ENCODE data around the gene DYNC1LI1.

DYNC1LI1 gene

DNA sequence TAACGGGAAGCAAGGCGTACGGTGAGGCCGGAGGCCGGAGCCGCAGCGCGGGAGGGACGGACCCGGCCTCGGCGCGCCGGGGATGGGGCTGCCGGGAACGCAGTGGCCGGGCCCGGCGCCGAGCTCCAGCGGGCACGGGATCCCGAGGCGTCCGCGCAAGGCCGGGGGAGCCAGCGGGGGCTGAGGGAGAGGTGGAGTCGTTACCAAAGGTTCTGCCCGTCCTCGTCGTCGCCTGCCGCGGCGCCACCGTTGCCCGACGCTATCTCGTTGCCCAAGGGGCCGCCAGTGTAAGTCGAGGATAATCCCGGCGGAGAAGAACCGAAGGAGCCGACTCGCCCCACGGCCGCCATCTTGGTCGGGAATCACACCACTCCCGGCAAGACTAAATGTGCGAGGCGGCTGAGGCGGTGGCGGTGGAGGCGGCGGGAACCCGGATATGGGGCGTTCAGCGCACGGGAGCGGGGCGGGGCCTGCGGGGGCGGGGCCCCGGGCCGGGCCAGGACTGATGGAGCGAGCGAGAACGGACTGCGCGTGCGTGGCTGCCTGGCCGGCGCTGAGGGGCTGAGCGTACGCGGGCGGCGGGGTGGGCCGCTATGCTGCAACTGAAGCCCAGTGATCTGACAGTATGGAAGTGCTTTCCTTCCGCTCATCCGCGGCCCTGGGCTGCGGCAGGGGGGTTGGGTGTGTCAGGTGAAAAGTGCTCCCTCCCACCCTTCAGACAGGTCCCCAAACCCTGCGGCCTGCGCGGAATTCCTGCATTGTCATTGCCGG lies at the start of gene DYNC1LI1:
Gene DYNC1LI1 (minus strand): TSS at position 438 of the 771 bp plus-strand sequence. CDS start 88 bp downstream, at position 350.
- peak; percentile 93 for DNase-seq (ENCODE audit: low spot score)

DNA sequence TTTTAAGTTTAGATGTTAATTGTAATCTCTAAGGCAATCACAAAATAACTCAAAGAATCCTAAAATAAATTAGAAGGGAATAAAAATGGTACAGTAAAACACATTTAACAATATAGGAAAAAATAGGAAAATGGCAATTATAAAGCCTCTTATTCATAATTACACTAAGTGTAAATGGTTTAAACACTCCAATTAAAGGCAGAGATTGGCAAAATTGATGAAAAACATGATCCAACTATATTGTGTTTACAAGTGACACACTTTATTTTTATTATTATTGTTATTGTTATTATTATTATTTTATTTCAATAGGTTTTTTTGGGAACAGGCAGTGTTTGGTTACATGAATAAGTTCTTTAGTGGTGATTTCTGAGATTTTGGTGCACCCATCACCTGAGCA lies 48.7 kb upstream of the DYNC1LI1 start:
- DNase-seq (ENCODE audit: low spot score) = no peak

DNA sequence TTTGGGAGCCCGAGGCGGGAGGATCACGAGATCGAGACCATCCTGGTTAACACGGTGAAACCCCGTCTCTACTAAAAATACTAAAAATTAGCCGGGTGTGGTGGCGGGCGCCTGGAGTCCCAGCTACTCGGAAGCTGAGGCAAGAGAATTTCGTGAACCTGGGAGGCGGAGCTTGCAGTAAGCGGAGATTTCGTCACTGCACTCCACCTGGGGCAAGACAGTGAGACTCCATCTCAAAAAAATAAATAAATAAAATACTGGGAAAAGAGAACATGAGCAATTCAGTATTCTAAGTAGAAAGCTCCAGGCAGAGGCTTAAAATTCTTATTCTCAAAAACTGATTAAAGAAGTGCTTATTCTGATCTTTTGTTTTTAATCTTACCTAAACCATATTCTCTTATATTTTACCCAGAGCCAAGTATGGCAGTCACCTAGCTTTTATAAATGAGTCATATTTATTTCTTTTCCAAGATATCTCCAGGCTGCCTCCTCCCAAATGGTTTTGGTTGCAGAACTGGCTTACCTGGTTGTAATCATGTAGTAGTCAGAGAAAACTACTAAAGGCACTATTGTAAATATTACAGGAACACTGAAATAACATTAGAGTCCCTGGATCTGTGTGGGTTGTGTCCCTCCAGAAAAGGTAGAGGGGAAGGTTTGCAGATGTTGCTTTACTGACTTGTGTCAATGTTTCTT lies 45.8 kb upstream of the DYNC1LI1 start:
- DNase-seq (ENCODE audit: low spot score) = no peak

DNA sequence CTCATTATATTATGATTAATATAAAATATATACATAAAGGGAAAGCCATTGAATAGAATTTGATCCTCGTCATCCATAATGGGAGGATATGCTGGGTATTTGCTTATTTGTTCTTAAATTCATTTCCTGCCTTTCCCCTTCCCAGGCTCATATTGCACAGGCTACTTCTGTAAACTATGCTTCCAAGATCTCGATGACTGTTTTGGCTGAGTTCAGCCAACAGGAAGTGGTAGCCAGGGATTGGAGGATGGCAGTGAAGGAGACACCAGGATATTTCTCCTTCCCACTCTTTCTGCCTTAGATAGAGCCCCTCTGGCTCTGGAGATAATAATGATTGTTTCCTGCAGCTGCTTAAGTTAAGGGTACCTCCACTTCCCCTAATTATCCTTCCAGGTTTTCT lies 44.3 kb upstream of the DYNC1LI1 start:
- no peak for DNase-seq (ENCODE audit: low spot score)

DNA sequence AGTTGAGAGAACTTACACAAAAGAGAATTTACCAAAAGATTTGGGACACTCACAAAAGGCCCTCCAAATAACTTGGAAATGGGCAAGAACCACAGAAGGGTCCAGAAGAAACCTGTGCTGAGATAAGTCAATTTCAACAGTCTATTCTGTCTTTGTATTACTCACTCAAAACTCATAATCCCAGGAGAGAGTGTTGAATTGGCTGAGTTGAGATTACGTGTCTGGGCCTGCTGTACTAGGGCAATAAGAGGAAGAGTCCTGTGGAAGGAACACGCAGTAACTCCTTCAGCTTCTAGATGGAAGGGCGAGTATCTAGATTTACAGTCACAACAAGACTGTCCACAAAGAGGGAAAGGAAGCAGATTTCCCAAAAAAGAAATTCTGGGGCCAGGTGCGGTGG lies 42.5 kb upstream of the DYNC1LI1 start:
- DNase-seq (ENCODE audit: low spot score) = no peak

DNA sequence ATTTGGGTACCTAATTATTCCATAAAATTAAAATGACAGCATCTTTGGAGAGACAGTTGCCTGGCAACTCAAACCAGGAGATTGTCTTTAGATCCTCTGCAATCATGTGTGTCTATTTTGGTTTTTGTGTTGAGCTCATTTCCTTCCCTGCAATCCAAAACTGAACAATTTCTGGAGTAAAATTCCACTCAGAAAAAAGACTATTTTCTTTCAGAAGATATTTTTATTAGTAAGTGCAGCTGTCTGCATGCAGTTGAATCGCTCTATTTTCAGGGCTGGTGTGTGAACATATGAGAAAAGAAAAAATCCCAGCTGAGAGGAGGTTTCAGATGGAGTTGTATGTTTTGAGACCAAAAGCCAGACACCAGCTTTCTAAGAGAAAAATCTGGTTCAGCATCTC lies 41.9 kb upstream of the DYNC1LI1 start:
- no peak for DNase-seq (ENCODE audit: low spot score)

DNA sequence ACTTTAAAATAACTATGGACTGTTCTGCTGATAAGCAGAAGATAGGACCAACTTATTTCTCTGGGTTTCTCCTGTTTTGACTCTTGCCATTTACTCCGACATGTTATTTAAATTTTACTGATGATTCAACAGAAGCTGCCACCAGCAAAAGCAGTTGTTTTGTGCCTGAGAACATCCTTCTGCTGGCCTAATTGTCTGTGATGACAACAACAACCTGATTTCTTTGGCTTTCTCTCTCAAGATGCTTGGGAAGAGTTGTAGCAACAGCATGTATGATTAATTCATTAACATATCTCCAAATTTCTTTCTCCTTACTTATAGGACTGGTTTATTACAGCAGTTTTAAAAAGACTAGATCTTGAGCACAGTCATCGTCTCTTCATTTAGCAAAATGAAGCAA lies 36.9 kb upstream of the DYNC1LI1 start:
- no peak for DNase-seq (ENCODE audit: low spot score)

DNA sequence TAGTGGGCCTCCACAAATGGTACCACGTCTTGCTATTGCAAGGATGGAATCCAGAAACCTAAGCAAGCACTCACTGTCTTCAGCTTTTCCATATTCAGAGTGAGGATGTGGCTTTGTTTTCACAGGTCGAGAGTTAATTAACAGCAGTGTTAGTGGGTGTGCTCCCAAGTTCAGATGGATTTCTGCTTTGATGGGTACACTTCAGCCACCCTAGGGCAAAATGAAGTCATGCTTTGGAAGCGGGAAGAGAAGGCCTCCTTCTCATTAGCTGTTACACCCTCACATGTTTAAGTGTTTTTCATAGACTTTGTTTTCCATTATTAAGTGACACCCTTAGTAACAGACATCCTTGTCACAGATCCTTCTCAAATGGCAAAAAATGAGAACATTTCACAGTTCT lies 36.3 kb upstream of the DYNC1LI1 start:
- no peak for DNase-seq (ENCODE audit: low spot score)

DNA sequence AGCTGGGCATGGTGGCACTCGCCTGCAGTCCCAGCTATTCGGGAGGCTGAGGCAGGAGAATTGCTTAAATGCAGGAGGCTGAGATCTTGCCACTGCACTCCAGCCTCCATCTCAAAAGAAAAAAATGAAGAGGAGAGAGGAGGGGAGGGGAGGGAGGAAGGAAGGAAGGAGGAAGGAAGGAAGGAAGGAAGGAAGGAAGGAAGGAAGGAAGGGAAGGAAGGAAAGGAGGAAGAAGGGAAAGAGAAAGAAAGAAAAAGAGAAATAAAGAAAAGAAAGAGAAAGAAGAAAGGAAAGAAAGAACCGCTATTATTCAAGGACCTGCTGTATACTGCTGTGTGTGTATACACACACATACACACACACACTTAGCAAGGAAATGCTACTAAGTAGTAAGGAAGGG lies 35.6 kb upstream of the DYNC1LI1 start:
- no peak for DNase-seq (ENCODE audit: low spot score)

DNA sequence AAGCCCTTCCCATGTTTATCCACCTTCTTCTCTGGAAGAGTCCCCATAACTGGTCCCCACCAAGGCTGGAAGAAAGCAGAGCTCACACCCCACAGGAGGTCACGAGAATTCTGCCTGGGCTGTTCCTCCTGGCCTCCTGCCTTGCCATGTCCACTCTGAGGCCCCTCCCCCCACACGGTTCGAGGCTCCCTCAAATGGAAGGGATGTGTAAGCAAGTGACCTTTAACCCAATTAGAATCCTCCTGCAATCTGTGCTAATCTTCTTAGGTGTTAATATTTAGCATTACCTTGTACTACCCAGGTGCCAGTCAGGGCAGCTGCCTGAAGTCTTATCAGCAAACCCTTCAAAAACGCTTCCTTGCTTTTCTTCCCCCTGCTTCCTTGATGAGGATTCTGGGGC lies 32.4 kb upstream of the DYNC1LI1 start:
- no peak for DNase-seq (ENCODE audit: low spot score)

DNA sequence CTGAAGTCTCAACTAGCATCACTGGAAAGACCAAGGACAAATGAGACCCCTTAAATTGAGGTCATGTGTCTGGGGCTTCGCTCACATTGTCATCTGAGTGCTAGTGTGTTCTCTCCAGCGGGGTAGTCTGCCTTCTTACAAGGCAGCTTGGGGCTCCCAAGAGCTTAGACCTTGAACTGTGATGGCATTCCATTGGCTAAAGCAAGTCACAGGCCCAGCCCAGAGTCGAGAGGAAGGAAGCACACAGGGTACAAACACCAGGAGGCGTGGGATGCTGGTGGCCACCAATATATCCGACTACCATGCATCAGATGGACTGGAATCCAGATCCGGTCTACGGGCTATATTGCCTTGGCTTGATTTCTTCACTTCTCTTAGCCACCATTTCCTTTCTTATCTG lies 31.5 kb upstream of the DYNC1LI1 start:
- DNase-seq (ENCODE audit: low spot score) = no peak

DNA sequence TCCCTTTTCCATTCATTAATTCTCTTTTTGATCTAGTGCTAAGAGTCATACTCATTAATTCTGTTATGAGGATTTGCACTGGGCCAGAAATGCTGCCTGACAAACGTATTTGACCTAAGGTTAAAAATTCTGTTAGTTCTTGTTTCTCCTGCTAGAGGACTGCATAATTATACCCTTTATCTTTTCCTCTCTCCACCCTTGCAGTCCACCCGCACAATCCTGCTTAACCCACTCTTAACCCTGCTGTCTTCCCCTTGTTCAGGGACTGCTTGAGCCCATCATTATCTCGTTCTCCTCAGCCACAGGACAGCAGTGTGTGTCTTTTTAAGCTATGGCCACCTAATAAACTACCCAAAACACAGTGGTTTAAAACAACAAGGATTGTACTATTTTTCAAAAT lies 31.1 kb upstream of the DYNC1LI1 start:
- no peak for DNase-seq (ENCODE audit: low spot score)

DNA sequence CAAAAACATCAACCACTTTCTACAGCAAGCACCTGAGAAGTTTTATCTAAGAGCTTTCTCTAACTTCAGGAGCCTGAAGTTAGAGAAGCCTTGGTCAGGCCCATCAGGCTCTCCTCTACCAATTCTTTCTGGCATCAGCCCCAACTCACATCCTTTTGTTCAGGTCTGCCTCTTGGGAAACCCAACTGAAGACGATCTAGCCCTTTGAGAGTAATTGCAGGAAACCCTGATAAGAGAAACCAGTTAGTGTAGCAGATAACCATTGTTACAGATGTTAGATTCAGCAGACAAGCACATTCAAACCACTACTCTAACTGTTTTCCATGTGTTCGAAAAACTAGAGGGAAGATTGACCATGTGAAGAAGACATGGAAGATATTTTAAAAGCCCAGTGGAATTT lies 27.0 kb upstream of the DYNC1LI1 start:
- no peak for DNase-seq (ENCODE audit: low spot score)

DNA sequence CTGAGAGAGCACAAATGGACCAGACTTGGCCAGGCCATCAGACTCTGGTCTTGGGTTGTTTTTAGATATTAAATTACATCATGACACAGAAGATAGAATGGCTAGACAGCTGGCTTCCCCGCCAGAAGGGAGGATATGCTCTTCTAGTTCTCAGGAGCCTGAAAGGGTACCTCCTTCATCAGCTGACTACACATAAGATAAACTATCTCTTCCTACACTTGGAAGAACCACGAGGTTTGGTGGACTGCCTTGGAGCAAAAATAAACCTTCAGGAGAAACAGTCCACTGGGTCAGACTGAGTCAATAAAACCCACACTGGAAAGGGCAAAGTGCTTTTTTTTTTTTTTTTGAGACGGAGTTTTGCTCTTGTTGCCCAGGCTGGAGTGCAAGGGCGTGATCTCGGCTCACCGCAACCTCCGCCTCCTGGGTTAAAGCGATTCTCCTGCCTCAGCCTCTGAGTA lies 26.3 kb upstream of the DYNC1LI1 start:
- DNase-seq (ENCODE audit: low spot score) = no peak

DNA sequence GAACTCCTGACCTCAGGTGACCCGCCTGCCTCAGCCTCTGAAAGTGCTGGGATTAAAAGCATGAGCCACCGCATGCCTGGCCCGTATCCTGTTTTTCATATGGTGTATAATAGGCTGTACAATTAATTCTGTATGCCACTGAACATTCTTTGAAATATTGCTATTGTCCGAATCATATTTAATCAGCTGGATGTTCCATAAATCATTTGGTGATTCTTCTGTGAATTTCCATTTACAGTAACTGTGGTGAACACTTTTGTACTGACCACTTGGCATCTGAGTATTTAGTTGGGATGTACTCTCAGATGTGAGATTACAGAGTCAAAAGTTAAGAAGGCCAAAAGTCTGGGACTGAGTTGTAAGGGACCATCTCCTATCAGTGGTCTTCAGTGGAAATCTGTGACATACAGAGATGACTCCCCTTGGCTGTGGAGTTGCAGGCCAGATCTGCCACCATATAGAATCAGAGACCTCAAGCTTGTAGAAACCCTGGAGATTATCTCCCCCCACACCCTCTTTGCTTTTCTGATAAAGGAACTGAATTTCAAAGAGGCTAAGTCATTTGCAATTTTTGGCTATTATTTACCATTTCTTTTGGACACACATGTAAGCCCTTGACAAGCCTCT lies 25.7 kb upstream of the DYNC1LI1 start:
- no peak for DNase-seq (ENCODE audit: low spot score)

DNA sequence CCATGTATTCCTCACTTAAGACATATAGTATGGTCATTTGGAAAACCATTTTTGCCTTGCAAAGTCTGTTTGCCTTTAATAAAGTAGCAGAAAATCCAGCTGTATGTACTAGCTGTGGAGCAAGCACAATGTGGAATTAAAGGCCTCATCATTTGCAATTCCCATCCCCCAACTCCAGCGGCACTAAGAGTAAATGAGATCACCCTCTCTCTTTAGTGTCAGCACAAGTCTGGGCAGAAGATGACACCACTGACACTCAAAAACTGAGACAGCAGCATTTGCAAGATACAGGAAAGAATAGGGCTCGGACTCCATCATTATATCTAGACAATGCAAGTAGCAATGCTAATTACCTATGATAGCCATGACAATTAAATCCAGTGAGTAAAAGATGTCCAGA lies 24.7 kb upstream of the DYNC1LI1 start:
- DNase-seq (ENCODE audit: low spot score) = no peak

DNA sequence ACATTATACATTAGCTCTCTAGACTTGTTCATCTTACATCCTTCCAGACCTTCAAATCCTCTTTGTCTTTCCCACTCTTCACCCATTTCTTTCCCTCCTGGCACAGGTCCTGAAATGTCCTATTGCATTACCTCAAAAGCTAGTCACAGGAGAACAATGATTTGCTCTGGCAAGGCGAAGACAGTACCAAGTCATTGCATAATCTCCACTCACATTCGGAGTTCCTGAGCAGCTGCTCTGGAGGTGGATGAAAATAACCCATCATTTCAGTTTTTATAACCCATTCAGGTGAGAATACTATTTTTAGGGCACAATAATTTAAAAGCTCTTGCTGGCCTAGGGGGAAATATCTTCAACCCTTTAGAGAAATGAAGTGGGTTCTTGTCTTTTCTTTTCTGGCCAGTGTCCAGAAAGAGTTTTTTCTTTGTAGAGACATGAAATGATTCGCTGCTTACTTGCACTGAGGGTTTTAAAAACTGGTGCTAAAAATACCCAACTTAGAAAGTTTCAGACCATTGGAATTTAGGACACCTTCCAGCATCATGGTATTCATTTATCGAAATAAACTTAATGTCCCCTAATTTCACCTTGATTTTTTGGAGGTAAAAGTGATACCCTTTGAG lies 23.4 kb upstream of the DYNC1LI1 start:
- no peak for DNase-seq (ENCODE audit: low spot score)

DNA sequence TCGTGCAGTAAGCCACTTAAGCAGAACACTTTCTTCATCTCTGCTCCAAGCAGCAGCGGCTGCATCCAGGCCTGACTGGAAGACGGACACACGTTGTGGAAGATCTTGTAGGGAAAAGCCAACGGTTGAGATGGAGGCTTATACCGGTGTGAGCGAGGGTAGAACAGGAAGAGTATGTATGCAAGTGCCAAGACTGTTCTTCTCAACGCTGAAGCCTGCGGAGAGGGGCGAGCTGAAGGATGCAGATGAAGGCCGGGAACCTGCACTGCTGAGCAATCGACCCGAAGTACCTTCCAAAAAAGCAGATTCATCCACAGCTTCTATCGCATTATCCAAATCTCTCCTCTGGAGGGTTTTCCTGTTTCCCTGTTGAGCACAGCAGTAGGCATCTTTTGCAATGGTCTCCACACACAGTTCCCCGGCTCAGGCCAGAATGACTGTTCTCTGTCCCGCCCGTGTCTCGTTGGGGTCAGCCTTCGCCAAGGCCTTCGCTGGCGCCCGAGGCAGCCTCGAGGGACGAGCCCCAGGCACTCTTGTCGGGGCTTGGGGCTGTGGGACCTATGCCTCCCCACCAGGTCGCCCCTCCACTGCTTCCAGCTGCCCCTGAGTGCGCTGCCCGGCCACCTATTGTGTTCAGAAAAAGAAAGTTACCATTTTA lies 22.2 kb upstream of the DYNC1LI1 start:
- no peak for DNase-seq (ENCODE audit: low spot score)

DNA sequence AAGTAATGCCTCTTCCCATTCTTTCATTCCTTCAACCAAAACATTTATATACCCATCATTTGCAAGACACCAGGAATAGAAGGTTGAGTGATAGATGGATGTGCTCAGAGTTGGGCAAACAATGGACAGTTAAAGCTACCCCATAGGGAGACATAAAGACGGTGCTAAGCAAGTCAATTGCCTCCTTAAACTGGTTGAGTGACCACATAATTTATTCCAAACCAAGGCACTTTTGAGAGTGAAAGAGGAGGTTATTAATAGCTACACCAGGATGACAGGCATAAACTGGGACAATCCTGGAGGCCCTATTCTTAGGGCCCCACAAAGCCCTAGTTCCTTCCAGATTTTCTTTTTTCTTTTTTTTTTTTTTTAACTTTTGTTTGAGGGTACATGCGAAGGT lies 21.4 kb upstream of the DYNC1LI1 start:
- no peak for DNase-seq (ENCODE audit: low spot score)

DNA sequence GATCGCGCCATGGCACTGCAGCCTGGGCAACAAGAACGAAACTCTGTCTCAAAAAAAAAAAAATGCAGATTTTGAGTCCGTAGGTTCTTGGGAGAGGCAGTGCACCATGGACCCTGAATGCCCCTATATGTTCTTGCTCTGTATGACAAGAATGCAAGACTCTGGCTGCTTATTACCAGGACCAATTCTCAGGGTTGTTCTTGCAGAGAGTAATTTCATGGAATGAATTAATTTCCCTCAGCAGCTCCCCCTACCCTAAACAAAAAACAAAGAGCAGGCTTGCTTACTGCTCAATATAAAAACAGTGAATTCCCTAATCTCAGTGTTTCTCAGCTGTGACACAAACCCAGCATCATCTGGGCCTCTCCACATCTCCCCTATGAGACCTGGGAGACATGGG lies 20.5 kb upstream of the DYNC1LI1 start:
- no peak for DNase-seq (ENCODE audit: low spot score)

DNA sequence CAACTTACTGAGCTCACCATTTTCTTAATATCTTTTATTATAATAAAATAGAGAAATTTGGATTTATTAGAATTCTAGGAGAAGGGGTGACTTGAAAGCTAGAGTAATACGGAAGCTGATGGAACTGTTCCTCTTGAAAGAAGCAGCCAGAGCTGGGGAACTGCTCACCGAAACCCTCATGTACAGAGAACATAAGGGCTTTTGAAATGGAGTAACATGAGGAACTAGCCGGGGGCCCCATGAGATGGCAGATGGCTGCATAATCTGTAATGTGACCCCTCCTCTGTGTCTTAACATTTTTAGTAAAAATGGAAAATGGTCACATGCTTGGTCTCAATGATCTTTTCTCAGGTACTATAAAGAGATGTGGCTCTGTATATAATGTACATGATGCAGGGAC lies 15.7 kb upstream of the DYNC1LI1 start:
- no peak for DNase-seq (ENCODE audit: low spot score)

DNA sequence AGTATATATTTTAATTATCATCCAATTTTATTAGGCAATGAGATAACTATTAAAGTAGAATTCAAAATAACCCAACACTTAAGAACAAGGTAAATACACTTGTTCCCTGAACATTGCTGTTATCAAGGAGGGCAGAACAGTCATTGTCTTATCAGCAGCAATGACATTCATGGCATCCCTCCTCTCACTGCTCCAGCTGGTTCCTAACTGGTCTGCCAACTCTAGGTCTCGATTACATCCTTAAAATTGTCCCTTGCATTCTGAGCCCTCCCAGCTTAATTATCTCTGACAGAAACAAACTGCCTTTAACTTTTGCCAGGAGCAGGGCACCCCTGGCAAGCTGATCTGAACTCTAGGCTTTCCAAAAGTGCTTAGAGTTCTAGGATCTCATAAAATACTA lies 14.0 kb upstream of the DYNC1LI1 start:
- DNase-seq (ENCODE audit: low spot score) = peak; percentile 19
